Measurements from ENCODE around the gene HOXD10.

DNA sequence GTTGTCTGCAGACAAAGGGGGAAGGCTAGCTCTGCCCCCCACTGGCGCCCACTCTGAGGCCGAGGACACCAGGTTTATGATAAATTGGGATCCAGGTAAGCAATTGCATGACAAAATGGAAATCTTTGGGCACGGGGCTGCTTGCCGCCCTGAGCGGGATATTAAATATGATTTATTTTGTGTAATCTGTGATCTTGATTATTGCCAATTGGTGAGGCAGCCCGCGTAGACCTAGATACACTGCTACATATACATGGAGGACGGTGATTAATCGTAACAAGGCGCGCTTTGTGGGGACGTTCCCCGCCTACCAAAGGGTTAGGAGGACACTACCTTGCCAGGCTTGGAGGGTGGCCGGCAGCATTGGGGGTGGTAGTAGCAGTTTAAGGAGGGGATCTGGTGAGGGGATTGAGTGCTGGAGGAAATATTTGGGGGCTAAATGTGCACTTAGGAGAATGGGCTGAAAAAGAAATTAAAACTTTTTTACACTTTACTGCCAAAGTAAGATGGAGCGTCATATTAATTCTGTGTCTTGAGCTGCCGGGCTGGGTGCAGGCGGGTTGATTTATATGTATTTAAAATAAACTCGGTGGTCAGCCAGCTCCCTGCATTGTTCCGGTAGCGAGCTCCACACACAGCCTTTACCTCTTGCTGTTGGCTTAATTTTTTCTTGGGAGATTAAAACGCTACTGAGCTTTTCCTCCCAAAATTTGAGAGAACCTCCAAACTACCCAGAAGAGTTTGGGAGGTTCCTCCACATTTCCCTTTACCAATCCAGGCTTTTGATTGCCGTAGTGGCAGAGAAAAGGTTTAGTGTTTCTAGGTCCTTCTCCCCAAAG is 44.6 kb downstream of the HOXD10 start:
- TF ChIP-seq POLR2AphosphoS5 (IDR thresholded peaks at IDR 0.05; ENCODE audit: borderline replicate concordance, low read depth, low read length) (no peak), EZH2 (IDR thresholded peaks at IDR 0.05) (no peak), FOXP2 (optimal IDR thresholded peaks at IDR 0.05; ENCODE audit: control extremely low read depth, extremely low read length, insufficient read depth) (no peak)

Data from SK-N-MC (cell line).